Measurements from ENCODE around the gene GGA2. TPM values are rescaled to one million over a fixed set of nuclear protein-coding genes. Genes with fewer than 3 reads are reported as not detected.
"Not testable (repeated sequence)": the region's sequence is repeated elsewhere in the genome, so short reads cannot be mapped to it uniquely, and the experiment has no call there.

Gene GGA2
- total RNA-seq, 1 experiment from 2014 or later = 25.9 TPM

GRCh38 chr16:23478566-23478965 lies 31.7 kb downstream of the GGA2 start:
- DNase-seq (ENCODE audit: low spot score) = no peak

GRCh38 chr16:23476289-23476688 lies 34.0 kb downstream of the GGA2 start:
- no peak for DNase-seq (ENCODE audit: low spot score)

GRCh38 chr16:23469814-23470213 lies 40.5 kb downstream of the GGA2 start:
- DNase-seq (ENCODE audit: low spot score) = no peak

- DNase-seq (ENCODE audit: low spot score) = no peak
Observed at GRCh38 chr16:23466162-23466885, 44.0 kb downstream of the GGA2 start.

- DNase-seq (ENCODE audit: low spot score) = no peak
Observed at GRCh38 chr16:23465179-23465578, 45.1 kb downstream of the GGA2 start.

- DNase-seq (ENCODE audit: low spot score) = no peak
Observed at GRCh38 chr16:23464196-23464595, 46.1 kb downstream of the GGA2 start.

- DNase-seq (ENCODE audit: low spot score) = not testable (repeated sequence)
Observed at GRCh38 chr16:23462994-23463393, 47.3 kb downstream of the GGA2 start.

- no peak for DNase-seq (ENCODE audit: low spot score)
Observed at GRCh38 chr16:23453338-23454052, 56.8 kb downstream of the GGA2 start.

- peak; percentile 86 for DNase-seq (ENCODE audit: low spot score)
Observed at GRCh38 chr16:23452572-23453337, 57.5 kb downstream of the GGA2 start, which contains the start of gene COG7. Gene COG7, minus strand, starts transcription at chr16:23453189. Its CDS starts 195 bp downstream, at chr16:23452994.

- DNase-seq (ENCODE audit: low spot score) = no peak
Observed at GRCh38 chr16:23452221-23452571, 58.1 kb downstream of the GGA2 start.

- peak; percentile 59 for DNase-seq (ENCODE audit: low spot score)
Observed at GRCh38 chr16:23448392-23448791, 61.9 kb downstream of the GGA2 start.

GRCh38 chr16:23437542-23437941 lies 72.8 kb downstream of the GGA2 start:
- DNase-seq (ENCODE audit: low spot score) = not testable (repeated sequence)

- DNase-seq (ENCODE audit: low spot score) = no peak
Observed at GRCh38 chr16:23436951-23437350, 73.3 kb downstream of the GGA2 start.

GRCh38 chr16:23435500-23435899 lies 74.8 kb downstream of the GGA2 start:
- peak; percentile 77 for DNase-seq (ENCODE audit: low spot score)

GRCh38 chr16:23434380-23434779 lies 75.9 kb downstream of the GGA2 start:
- peak; percentile 87 for DNase-seq (ENCODE audit: low spot score)

GRCh38 chr16:23433261-23433920 lies 76.9 kb downstream of the GGA2 start:
- no peak for DNase-seq (ENCODE audit: low spot score)

- DNase-seq (ENCODE audit: low spot score) = no peak
Observed at GRCh38 chr16:23432176-23433128, 77.8 kb downstream of the GGA2 start.

GRCh38 chr16:23428351-23428750 lies 81.9 kb downstream of the GGA2 start:
- DNase-seq (ENCODE audit: low spot score) = no peak

- peak; percentile 53 for DNase-seq (ENCODE audit: low spot score)
Observed at GRCh38 chr16:23424292-23424958, 85.9 kb downstream of the GGA2 start.

GRCh38 chr16:23423496-23424049 lies 86.7 kb downstream of the GGA2 start:
- peak; percentile 92 for DNase-seq (ENCODE audit: low spot score)
